Frontal cortex (tissue), 4 donors: ENCODE measurements around the gene RASSF4. TPM values are rescaled to one million over a fixed set of nuclear protein-coding genes. Genes with fewer than 3 reads are reported as not detected.

Source experiments
- DNase-seq, 2 donors: peaks; one replicate each; pipeline ENCODE4 v3.0.0; 2012; ENCODE audit warnings: low spot score in 2 of 2
- FAIRE-seq: peaks from 2 replicates; lab custom pipeline; 2012; peaks lifted over from hg19 to GRCh38; lab: Jason Lieb, UNC
- total RNA-seq: library from RNA; depleted of rRNA; stranded (reverse); fragments of >200 nt; gene quantifications from one replicate; pipeline ENCODE4 v1.2.3, GENCODE V29; 2014
- donor health status: control.
- donor health status: control.
- donor health status: control.

RASSF4 gene
- total RNA-seq, 1 donor from 2014 or later, result 8.6 TPM

DNA sequence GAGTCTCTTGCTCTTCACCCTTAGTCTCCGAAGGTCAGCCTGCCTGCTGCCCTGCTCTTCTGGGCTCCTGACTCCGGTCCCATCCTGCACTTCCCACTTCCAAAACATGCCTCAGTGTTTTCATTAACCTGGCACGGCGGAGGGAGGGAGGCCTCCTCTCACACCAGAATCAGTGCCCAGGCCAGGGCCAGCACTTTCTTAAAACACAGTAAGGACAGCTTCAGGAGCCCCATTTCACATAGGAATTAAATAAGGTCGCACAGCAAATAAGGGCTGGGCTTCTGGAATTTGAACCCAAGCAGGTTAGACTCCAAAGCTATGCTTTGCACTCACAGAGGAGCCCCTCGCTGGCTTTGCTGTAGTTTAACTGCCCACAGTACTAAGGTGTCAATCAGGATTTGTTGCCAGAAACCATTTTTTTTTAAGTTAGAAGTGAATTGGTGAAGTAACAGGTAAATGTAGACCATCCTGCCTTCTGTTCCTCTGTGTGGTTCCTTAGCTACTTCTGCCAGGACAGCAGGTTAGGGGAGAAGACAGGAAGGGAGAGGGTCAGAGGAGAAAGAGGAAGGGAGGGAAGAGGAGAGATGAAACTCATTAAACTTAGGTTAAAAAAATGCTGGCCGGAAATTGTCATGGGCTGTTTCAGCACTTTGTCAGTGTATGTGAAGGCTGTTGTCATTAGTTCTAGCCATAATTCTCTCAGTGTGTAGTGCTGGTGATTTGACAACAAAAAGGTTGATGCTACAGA is 1.1 kb downstream of the RASSF4 start:
- FAIRE-seq, result no peak
- DNase-seq, result no peak

DNA sequence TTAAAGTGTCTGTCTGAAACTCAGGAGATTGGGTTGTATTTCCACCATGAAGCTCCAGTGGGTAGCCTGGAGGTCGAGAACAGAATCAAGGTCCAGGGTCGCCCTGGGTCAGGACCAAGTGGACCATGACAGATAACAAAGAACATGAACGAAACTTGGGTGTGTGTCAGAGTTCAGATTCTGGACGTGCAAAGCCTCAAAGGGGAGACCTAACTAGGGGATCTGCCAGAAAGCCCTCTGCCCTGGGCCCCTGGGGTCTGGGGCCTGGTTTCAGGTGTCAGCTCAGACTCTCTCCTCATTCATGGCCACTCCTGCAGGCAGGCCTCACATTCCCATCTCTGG is 1.6 kb downstream of the RASSF4 start:
- DNase-seq (no peak), FAIRE-seq (no peak)

DNA sequence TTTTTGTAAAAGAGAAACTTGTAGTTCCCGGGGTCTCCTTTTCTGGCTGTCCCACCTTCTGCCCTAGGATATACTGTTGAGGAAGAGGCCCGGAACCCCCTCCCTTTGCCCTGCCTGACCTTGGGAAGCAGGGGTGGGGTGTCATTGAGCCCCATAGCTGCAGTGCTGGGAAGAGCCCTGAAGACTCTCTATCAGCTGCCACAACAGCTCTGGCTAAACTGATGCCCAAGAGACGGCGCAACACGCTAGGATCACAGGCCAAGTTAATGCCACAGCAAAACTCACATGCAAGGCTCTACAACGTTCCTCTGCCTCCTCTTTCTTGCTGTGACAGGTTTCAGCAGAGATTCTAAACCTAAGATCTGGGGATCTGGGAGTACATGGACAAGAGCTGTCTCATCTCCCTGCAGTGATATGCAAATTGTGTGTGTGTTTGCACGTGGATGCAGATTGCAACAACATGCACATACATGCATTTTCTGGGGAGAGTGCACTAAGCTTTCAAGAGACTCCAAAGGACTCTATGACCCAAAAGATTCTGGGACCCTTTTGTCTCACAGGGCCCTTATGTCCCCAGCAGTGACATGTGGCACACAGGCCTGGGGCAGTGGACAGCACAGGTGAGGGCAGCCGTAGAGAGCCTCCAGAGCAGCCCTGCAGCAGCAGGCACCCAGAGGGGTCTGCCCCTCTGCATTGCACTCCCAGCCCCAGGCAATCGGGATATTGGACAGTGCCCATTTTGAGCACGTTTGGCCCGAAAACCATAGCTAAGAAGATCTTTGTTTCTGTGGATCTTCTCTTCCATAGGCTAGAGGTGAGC is 2.5 kb downstream of the RASSF4 start:
- FAIRE-seq (no peak), DNase-seq (no peak)

DNA sequence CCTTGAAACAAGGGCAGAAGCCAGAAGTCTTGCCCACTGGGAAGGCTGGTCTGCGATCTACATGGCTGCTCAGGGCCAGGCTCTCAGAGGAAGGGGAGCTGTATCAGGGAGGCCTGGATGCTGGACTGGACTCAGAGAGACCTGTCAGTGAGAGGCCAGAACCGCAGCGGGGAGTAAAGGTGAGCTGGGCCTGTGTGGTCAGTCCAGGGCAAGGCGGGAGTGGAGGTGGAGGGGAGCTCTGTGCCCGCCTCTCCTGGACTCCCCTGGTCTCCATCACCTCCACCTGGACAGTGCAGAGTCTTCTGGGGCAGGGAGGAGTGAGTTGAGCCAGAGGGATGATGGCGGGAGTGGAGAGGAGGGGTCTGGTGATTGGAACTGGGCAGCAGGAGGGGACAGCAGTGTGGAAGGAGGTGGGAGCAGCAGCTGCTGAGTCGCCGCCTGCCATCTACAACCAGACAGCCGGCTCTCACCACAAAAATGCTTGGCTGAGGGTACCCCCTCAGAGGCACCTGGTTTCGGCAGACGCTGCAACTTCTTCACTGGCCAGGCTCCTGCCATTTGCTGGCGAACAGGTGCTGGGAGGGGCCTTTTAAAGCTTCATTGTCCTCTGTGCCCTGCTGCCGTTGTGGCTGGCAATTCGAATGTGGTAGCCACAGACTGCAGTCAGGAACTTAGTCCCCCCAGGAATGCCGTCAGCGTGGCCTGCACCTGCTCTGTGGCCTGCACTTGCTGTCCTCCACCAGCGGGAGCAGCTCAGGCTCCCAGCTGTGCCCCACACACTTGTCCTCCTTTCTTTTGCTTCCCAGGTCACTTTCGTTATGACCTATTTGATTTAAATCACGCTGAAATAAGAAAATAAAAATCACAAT is 3.5 kb downstream of the RASSF4 start:
- DNase-seq, result no peak
- no peak for FAIRE-seq

DNA sequence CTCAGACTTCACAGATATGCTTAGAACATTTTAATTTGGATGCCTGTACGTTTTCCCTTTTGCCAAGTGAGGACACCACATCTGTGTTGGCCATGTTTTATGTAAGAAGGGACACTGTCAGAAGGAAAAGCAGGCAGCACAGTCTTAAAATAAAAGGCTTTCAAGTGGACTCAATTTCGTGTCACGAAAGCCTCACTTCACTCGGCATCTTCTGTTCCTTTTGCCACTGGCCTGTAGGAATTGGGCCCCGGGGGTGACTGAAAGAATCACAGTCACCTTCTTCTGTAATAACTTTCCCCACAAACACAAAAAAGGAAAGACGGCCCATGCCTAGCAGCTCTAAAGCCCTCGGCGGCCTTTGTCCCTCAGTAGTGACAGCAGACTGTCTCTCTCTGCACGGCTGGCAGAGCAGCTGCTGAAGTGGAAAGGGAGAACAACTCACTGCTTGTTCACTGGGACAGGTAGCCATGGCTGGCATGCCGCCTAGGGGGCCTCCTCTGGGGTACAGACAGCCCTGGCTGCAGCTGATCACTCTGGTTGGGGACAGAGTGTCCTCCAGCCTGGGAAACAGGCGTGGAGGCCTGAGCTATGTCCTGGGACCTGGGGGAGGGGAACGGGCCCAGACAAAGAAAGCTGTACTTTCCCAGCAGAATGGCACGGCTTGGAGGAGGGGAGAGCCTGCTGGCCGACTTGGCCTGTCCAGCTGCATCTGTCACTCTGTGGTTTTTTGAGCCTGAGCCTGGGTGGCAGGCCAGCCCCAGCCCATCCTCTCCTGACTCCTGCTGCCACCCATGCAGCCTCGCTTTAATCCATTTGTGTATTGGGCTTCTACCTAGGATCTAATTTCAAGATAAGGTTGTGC is 4.4 kb downstream of the RASSF4 start:
- DNase-seq (peak in 1 of 2 donors; percentile 70), FAIRE-seq (no peak)

DNA sequence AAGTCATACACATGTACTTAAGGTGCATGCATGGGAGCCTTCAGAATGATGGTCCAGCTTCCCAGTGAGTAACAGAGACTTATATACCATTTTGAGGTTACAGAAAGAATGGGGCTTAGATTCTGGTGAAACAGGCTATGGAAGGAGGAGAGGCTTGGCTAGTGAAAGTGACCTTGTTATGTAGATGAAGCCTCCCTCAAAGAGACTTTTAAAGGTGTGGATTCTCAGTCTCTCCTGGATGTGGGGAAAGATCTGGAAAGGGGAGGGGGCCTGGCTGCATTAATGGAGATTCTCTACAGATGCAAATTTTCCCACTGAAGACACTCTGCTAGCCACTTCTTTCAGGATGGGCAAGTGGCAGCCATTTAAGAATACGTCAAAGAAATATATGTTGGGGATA is 5.5 kb downstream of the RASSF4 start:
- no peak for DNase-seq
- no peak for FAIRE-seq

DNA sequence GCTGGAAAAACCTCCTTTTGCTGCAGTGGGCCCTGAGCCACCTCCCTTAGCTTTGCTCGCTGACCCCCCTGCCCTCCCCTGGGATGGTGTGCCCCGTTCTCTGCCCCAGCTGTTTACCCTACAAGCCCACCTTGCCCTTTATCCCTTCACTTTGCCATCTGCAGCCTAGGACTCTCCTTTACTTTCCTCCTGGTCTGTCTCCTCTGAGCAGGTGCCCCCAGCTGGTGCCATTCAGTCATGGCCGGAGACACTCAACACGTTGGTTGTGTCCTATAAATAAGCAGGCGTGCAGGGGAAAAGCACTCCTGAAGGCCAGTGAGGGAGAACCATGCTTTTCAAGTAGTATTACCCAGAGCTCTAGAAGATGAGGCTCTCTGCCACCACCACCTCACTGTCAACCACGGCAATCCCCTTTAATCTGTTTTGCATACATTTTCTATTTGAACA is 6.1 kb downstream of the RASSF4 start:
- no peak for FAIRE-seq
- no peak for DNase-seq

DNA sequence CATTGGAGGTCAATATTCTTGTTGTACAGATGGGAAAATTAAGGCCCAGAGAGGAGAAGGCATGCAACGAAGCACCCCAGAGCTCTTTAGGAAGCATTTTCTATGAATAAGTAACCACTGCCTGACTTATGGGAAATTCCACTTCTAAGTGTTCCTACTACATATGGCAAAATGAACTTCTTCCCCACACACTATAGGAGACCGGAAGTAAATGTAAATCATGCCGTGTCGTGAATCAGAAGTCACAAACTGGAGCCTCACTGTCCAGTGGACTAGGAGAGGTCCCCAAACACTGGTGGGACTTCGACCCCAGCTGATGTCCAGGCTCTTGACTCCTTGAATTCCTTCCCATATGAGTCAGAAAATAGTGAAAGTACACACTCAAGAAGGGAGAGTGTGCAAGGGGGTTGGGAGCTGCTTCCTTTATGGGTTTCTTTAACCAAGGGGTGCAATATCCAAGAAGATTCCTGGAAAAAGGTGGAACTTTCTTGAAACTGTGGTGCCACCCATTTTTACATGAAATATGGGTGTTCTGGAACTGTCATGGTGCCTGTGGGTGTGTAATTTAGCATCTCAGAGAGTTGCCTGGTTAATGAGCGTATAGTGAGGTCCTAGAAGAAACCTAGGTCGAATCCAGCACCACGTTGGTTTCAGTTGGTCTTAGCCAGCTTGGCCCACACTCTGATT is 6.7 kb downstream of the RASSF4 start:
- DNase-seq, result no peak
- FAIRE-seq, result no peak

DNA sequence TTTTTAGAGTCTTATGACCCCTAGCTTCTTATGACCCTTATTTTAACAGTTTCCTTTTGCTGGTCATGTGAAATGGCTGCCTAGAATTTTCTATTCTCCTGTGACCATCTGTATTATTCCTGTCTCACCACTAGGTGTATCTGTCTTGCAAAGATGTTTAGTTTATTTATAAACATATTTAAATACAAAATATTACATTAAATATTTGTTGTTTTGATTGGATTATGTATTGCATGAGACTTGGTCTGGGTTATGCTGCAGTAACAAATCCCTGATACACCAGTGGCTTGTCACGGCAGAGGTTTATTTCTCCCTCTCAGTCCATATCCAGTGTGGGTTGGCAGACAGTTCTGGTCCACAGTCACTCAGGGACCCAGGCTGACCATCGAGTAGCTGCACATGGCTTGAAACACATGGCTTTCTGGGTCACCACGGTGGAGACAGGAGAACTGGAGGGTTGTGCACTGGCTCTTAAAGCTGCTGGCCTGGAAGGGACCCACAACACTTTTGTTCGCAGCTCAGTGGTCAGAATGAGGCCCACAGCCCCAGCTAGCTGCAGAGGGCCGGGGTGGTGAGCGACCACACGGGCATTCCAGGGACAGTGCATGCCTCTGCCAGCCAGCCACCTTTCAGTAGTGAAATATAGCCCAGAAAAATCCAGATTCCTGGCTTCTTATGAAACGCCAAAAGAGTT is 7.4 kb downstream of the RASSF4 start:
- FAIRE-seq (no peak), DNase-seq (no peak)

DNA sequence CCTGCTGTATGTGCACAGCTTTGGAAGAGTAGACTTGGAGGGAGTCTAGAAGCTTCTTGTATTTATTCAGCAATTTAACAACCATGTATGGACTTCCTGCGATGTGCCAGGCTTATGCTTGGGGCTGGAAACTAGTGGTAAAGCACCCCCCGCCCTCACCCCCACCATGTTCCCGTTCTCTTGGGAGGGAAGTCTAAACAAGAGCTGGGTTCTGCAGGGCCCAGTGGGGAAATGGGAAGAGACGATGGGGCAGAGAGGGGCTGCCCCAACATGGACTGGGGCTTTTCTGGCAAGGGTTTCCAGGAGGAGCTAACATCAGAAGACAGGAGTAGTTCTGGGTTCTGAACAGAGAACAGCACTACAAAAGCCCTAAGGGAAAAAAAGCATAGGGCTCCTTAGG is 8.0 kb downstream of the RASSF4 start:
- DNase-seq (no peak), FAIRE-seq (no peak)

DNA sequence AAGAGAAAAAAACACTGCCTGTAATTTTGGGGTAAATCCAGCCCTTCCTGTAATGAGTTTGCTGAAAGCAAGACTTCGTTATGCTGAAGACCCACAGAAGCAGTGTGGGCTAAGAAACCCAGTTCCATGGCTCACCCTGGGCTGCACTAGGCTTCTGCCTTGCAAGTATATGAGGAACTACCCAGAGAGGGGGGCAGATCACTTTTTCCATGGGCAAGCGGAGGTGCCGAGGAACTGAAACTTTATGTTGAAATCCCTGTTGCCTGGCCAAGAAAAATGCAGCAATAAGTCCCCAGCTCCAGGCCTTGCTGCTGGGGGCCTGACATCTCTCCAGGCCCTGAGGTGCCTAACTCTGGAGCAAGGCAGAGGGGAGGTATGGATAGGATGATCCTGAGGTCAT is 8.5 kb downstream of the RASSF4 start:
- DNase-seq (no peak), FAIRE-seq (no peak)

DNA sequence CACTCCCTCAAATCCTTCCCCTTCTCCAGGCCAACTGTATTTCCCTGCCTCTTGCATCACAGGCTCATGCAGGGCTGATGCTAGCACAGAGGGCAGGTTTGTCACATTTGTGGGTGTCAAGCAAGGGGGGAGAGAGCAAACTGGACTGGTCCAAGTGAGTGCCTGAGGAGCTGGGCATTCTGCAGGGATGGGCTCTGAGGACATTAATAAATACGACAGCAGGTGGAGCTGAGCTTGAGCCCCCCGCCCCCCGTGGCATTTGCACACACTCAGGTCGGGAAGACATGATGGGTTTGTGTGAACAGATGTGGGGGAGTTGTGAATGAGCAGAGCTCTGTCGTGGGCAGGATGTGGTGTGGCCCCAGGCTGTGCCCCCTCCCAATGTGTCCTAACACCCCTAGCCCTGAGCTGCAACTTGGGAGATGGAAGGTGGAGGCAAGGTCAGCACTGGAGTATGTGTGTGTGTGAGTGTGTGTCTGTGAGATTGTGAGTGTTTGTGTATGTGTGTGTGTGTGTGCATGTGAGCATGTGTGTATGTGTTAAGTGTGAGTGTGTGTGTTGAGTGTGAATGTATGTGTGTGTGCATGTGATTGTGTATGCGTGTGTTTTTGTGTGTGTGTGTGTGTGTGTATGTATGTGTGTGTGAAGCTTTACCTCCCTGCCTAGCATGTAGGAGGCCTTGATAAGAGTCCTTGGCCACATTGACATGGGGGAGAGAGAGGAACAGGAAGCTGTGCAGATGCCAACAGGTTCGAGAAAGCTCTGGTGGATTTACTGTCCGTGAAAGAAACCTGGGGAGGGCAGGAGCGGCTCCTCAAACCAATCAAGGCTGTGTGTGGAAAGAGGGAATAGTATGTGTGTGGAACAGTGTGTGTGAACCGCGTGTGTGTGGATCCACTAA is 9.1 kb downstream of the RASSF4 start:
- FAIRE-seq (no peak), DNase-seq (no peak)

DNA sequence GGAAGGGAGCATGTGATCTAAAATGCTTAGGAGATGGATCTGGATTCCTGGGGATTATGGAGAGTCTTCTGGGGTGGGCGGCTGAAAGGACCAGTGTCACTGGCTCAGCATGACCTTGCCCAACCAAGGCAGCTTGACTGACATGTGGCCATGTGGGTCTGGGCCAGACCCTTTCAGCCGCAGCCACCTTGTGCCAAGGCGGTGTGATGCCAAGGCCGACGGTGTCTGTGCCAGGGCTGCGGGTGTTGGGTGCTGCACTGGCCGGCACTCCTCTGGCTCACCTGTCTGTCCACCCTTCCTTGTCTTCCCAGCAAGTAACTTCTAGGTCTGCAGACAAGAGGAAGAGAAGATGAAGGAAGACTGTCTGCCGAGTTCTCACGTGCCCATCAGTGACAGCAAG is 10.3 kb downstream of the RASSF4 start:
- FAIRE-seq, result no peak
- DNase-seq, result no peak

DNA sequence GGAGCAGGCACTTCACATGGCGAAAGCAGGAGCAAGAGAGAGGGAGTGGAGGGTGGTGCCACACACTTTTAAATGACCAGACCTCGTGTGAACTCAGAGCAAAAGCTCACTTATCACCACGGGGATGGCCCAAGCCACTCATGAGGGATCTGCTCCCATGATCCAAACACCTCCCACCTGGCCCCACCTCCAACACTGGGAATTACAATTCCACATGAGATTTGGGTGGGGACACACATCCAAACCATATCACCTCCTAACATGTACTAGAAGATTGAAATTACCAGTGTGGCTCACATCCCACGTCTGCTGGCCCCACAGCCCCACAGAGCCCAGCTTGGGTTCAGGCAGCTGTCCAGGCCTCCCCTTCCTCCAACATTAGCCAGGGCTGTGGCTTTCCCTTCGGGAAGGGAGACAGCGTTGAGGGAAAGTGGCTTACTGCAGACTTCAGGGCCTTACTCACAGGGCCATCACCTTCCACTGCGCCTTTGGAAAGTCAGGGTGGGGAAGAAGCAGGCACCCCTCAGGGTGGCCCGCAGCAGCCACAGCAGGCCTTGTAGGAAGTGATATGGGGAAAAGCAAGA is 11.3 kb downstream of the RASSF4 start:
- DNase-seq, result no peak
- FAIRE-seq, result no peak

DNA sequence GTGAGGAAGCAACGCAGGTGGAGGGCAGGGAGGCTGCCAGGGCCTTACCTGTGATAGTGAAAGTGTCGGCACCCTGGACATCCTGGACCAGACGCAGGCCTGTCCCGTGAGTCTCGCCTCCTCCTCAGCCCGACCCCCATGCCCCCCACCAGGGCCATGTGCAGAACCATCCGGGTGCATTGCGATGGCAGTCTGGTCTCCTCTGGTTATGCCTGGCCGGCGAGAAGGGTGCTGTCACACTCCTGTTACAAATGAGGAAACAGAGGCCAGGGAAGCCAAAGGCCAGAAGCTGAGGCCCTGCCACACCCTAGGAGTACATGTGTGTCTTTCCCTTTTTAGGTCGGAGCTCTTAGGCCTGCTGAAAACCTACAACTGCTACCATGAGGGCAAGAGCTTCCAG is 11.8 kb downstream of the RASSF4 start:
- no peak for FAIRE-seq
- no peak for DNase-seq

DNA sequence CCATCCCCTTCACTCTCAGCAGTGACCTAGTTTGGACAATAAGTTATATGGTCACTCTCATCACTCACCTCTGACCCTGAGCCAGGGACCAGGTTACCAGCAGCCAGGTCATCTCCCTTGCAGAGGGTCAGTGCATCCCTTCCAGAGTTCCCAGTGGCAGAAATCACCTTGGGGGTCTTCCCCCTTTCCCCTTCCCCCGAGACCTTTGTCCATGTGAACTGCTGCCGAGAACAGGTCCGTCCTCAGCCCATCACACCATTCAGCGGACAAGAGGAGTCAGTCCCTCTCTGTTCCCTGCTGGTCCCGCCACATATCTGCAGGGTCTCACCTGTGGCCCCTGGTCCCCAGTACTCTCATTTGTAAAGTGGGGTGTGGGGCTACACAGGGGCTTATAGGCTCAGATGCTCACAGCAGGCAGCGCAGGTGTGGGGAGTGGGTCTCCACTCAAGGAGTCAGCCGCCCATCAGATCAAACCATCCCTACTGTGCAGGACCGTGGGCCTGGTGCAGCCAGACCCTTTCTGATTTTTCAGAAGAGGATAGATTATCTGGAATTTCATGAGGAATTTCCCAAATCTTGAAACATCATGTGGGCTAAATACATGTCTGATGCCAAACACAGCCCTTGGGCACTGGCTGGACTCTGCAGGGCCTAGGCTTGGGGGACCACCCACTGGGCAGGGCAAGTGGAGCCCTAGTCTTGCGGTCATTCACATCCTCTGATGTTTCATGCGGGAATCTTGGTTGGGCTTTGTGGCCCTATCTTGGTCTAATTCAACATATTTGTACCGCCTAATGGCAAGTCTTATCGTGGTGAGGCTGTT is 12.5 kb downstream of the RASSF4 start:
- FAIRE-seq (no peak), DNase-seq (no peak)
